ENCODE measurements around the gene RNF26. TPM values are rescaled to one million over a fixed set of nuclear protein-coding genes. Genes with fewer than 3 reads are reported as not detected.

RNF26 gene
- total and polyA plus RNA-seq, 2 of the 13 experiments (the other 11 are each of a cell fraction or from before 2014, with no cell fraction given): 11.9 to 26.3 TPM

DNA sequence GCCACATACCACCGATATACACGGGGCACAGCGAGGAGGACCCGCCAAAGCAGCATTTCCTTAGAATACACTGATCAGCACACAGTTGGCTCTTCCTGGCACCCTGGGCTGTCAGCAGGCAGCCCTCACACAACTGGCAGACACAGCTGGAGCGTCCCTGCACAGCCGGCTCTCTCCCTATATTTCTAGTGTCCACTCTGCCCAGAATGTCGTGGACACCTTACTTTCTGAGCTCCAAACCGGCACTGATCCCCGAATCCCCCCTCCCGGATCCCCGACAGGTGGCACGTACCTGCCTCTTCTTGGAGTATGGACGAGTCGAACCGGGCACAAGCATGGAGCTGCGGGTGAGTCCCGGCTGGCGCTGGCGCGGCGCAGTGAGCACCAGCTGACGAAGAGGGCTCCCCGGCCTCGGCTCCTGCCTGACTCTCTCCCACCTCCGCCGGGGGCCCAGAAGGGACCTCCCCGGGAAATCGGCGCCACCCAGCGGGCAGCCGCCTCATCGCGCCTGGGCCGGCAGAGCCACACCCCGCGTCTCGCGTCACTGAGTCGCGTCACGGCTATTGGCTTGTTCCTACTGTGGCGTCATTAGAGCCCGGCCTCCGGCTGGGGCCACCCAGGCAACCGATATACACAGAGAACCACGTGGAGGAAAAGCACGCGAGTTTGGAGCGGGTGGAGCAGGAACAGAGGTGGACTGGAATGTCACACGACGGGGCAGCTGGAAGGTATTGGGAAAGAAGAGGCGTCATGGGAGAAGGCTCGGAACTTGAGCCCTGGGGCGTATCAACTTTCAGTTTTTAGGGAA, 47.1 kb downstream of the RNF26 start, which contains the start of gene USP2 (continued):
- TF ChIP-seq, protein P1, sequence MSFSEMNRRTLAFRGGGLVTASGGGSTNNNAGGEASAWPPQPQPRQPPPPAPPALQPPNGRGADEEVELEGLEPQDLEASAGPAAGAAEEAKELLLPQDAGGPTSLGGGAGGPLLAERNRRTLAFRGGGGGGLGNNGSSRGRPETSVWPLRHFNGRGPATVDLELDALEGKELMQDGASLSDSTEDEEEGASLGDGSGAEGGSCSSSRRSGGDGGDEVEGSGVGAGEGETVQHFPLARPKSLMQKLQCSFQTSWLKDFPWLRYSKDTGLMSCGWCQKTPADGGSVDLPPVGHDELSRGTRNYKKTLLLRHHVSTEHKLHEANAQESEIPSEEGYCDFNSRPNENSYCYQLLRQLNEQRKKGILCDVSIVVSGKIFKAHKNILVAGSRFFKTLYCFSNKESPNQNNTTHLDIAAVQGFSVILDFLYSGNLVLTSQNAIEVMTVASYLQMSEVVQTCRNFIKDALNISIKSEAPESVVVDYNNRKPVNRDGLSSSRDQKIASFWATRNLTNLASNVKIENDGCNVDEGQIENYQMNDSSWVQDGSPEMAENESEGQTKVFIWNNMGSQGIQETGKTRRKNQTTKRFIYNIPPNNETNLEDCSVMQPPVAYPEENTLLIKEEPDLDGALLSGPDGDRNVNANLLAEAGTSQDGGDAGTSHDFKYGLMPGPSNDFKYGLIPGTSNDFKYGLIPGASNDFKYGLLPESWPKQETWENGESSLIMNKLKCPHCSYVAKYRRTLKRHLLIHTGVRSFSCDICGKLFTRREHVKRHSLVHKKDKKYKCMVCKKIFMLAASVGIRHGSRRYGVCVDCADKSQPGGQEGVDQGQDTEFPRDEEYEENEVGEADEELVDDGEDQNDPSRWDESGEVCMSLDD (CRISPR knock-in tag; IDR thresholded peaks at IDR 0.05; ENCODE audit: borderline replicate concordance): no peak
- no peak for TF ChIP-seq CHD2 (IDR thresholded peaks at IDR 0.05; ENCODE audit: low read depth, low read length)
- TF ChIP-seq NKX3-1 (CRISPR knock-in tag; IDR thresholded peaks at IDR 0.05): peak; percentile 63; the same call in 1 of the 2 replicates
- peak; percentile 81; the same call in 1 of the 2 replicates for TF ChIP-seq KLF12 (CRISPR knock-in tag; IDR thresholded peaks at IDR 0.05; ENCODE audit: borderline replicate concordance)
- TF ChIP-seq, protein P2, sequence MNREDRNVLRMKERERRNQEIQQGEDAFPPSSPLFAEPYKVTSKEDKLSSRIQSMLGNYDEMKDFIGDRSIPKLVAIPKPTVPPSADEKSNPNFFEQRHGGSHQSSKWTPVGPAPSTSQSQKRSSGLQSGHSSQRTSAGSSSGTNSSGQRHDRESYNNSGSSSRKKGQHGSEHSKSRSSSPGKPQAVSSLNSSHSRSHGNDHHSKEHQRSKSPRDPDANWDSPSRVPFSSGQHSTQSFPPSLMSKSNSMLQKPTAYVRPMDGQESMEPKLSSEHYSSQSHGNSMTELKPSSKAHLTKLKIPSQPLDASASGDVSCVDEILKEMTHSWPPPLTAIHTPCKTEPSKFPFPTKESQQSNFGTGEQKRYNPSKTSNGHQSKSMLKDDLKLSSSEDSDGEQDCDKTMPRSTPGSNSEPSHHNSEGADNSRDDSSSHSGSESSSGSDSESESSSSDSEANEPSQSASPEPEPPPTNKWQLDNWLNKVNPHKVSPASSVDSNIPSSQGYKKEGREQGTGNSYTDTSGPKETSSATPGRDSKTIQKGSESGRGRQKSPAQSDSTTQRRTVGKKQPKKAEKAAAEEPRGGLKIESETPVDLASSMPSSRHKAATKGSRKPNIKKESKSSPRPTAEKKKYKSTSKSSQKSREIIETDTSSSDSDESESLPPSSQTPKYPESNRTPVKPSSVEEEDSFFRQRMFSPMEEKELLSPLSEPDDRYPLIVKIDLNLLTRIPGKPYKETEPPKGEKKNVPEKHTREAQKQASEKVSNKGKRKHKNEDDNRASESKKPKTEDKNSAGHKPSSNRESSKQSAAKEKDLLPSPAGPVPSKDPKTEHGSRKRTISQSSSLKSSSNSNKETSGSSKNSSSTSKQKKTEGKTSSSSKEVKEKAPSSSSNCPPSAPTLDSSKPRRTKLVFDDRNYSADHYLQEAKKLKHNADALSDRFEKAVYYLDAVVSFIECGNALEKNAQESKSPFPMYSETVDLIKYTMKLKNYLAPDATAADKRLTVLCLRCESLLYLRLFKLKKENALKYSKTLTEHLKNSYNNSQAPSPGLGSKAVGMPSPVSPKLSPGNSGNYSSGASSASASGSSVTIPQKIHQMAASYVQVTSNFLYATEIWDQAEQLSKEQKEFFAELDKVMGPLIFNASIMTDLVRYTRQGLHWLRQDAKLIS (CRISPR knock-in tag; IDR thresholded peaks at IDR 0.05): 0 out of 2 replicates have a peak, but pooled peaks have one; percentile 73
- TF ChIP-seq ZNF574 (CRISPR knock-in tag; IDR thresholded peaks at IDR 0.05): peak; percentile 67
- TF ChIP-seq ZFX (CRISPR knock-in tag; IDR thresholded peaks at IDR 0.05; ENCODE audit: low read depth): peak; percentile 44; the same call in 1 of the 2 replicates
- TF ChIP-seq, protein P3, sequence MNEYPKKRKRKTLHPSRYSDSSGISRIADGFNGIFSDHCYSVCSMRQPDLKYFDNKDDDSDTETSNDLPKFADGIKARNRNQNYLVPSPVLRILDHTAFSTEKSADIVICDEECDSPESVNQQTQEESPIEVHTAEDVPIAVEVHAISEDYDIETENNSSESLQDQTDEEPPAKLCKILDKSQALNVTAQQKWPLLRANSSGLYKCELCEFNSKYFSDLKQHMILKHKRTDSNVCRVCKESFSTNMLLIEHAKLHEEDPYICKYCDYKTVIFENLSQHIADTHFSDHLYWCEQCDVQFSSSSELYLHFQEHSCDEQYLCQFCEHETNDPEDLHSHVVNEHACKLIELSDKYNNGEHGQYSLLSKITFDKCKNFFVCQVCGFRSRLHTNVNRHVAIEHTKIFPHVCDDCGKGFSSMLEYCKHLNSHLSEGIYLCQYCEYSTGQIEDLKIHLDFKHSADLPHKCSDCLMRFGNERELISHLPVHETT (CRISPR knock-in tag; conservative IDR thresholded peaks at IDR 0.05): 0 out of 2 replicates have a peak, but pooled peaks have one; percentile 28
- TF ChIP-seq RFX5 (IDR thresholded peaks at IDR 0.05; ENCODE audit: low read depth, low read length): peak; percentile 70; the same call in 1 of the 2 replicates
- 0 out of 2 replicates have a peak, but pooled peaks have one; percentile 28 for TF ChIP-seq ZXDC (CRISPR knock-in tag; IDR thresholded peaks at IDR 0.05)
- no peak for TF ChIP-seq ZFP62 (CRISPR knock-in tag; IDR thresholded peaks at IDR 0.05)
- peak; percentile 72; the same call in 1 of the 2 replicates for TF ChIP-seq RNF2 (conservative IDR thresholded peaks at IDR 0.05; ENCODE audit: low read depth)
- peak; percentile 60; the same call in 1 of the 2 replicates for TF ChIP-seq CBFB (CRISPR knock-in tag; IDR thresholded peaks at IDR 0.05)
- TF ChIP-seq ZNF562 (CRISPR knock-in tag; IDR thresholded peaks at IDR 0.05; ENCODE audit: borderline replicate concordance): no peak
